GM19452 (cell line): ENCODE results near the gene RGL3.
"Not testable (repeated sequence)": the region's sequence is repeated elsewhere in the genome, so short reads cannot be mapped to it uniquely, and the experiment has no call there.

ENCODE experiments used
- ATAC-seq: cut with Tn5 transposase; IDR thresholded peaks from one replicate; pipeline ENCODE4 v1.9.1; 2021; ENCODE audit not compliant: unreplicated experiment

Gene RGL3

DNA sequence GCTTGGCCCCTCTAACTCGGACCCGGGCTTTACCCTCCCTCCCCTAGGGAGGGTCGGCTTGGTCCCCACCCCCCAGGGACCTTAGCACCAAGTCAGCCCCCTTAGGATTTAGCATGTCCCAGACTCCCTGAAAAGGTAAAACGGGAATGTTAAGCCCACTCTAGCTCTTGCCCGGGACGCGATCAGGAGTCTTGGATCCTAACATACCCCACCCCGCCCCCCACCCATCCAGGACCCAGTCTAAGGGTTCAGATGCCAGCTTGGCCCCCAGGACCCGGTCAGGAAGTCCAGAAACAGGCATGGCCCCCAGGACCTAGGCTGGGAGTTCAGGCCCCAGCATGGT, 35.4 kb downstream of the RGL3 start:
- ATAC-seq = no peak

DNA sequence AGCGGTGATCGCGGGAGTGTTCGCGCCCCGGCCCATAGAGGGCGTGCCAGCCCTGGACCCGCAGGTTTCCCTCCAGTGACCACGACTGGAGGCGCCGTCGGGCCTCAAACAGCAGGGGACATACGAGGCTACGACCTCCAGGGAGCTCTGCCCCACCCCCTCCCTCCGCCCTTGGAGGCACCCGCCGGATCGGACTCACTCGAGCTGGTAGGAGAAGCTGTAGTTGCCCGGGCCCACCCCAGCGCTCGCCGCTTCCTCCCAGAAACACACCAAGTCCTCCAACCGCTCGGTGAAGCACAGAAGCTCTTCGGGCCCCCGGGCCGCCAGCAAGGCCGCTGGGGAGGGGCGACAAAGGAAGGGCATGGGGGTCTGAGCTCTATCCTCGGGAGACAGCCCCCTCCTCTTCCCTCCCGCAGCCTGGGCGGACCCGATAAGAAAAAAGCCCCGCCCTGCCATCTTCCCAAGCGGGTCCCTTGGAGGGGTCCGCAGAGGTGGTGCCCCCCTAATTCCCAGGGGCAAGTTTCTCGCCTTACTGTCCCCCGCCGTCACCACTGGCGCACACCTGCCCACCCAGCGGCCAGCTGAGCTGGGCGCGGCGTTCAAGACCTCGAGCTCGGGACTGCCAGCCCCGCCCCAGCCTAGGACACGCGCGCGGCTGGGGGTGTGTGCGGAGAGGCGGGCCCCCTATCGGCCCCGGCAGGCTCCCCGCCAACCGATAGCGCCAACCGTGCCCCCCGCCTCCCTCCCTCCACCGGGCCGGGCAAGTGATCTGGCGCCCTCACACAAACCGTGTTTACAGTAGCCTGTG, 36.0 kb downstream of the RGL3 start:
- ATAC-seq = no peak

- ATAC-seq = peak; percentile 76
Measured at GRCh38 chr19:11380653-11381537, 38.2 kb downstream of the RGL3 start.

DNA sequence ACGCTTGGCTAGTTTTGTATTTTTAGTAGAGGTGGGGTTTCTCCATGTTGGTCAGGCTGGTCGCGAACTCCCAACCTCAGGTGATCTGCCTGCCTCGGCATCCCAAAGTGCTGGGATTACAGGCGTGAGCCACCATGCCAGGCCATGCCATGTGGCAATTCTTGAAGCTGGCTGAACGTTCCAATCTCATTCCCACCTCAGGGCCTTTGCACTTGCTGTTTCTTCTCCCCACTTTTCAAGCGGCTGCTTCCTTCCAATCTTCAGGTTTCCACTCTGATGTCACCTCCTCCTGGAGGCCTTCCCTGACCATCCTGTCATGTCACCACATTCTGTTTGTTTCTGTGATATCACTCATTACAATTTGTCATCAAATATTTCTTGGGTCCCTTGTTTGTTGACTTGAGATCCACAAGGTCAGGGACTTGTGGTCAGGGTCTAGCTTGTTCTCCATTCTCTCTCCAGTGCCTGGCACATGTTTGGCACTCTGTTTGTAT, 39.2 kb downstream of the RGL3 start:
- no peak for ATAC-seq

GRCh38 chr19:11379269-11379845, 39.8 kb downstream of the RGL3 start:
- ATAC-seq = not testable (repeated sequence)

- ATAC-seq = no peak
Measured at GRCh38 chr19:11378319-11379189, 40.6 kb downstream of the RGL3 start.

DNA sequence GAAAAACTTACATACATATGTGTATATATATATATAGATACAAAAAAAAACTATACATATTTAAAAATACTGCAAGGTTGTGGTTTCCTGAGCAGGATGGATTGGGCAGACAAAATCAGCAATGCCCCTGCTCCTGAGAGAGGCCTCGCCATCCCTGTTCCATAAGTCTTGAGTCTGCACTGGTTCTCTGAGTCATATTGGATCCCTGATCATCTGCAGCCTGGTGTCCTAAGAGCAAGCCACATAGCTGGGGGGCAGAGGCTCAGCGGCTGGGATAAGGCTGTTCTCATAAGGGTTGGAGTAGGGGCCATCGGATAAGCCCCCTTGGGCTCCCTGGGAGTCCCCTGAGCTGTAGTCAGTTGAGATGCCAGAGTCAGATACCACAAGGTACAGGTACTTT, 41.4 kb downstream of the RGL3 start:
- no peak for ATAC-seq

- no peak for ATAC-seq
Measured at GRCh38 chr19:11377237-11377636, 41.9 kb downstream of the RGL3 start.

- no peak for ATAC-seq
Measured at GRCh38 chr19:11375143-11375948, 43.8 kb downstream of the RGL3 start.

- ATAC-seq = peak; percentile 83
Measured at GRCh38 chr19:11374433-11375142, 44.5 kb downstream of the RGL3 start, which contains the start of gene SWSAP1. Gene SWSAP1, plus strand, starts transcription at chr19:11374666. Its CDS starts 15 bp downstream, at chr19:11374681.

DNA sequence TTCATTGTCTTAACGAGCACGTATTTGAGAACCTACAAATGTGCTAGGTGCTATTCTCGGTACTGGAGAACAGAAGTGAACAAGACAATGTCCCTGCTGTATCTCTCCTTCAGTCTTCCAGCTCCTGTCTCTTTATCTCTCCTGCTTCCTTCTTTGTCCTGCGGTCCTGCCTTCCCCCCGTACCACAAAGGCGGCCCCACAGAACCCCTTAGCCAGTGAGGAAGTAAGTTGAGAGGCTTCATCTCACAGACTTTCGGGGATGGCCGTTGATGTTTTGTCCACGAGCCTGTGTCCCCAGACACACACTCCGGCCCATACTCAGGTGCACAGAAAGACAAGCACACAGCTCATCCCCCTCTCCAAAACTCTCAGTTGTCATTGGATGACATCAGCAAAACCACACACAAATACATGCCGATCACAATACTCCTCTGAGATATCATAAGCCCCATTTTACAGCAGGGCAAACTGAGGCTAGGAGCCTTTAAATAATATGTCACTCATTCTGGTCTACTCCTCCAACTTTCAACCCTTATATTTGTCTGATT, 45.2 kb downstream of the RGL3 start:
- no peak for ATAC-seq

DNA sequence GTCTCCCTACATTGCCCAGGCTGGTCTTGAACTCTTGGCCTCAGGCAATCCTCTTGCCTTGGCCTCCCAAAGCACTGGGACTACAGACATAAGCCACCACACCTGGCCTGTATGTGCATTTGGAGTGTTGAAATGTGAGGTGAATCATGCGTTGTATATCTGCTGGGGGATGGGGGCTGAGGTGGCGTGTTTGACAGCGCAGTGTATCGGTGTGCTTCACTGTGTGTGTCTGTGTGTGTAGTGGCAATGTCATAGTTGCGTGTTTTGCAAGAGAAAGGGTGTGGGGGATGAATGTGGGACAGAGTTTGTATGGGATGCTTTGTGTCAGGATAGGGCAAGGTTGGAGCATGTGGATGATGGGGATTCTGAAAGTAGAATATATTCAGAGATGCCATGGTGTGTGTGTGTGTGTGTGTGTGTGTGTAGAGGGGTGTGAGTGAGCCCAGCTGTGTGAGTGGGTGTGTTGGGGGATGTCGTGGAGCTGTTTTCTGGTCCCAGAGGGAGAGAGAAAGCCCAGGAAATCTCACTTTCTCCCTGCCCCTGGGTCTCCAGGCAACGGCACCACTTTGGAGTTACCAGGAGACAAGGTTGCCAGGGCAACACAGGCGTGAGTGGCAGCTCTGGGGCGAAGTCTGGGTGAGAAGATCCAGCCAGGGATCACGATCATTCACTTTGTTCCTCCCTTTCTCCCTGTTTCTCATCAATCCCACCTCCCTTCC, 45.8 kb downstream of the RGL3 start:
- ATAC-seq = no peak

DNA sequence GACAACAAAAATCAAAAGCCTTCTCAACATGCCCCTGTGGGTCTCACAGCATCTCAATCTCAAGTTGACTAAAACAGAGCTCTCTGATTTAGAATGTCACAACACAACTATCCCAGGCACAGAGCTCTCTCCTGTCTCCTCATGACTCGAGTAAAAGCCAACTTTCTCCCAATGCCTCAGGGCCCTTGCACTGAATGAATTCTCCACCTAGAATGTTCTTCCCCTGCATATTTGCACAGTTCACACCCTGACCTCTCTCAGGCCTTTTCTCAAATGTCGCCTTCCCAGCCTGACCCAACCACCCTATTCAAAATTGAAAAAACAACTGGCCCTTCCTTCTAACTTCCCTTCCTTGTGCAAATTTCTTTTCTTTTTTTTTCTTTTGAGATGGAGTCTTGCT, 48.4 kb downstream of the RGL3 start:
- ATAC-seq = no peak

DNA sequence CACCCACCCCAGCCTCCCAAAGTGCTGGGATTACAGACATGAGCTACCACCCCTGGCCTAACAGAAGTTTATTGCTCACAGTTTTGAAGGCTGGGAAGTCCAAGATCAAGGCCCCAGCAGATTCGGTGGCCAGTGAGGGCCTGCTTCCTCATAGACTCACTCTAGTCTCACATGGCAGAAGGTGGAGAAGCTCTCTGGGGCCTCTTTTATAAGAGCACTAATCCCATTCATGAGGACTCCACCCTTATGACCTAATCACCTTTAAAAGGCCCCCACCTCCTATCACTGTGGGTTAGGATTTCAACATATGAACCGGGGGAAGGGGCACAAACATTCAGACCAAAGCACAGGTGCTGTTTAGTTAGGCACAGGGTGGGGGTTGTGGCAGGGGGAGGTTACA, 51.6 kb downstream of the RGL3 start:
- ATAC-seq = no peak

DNA sequence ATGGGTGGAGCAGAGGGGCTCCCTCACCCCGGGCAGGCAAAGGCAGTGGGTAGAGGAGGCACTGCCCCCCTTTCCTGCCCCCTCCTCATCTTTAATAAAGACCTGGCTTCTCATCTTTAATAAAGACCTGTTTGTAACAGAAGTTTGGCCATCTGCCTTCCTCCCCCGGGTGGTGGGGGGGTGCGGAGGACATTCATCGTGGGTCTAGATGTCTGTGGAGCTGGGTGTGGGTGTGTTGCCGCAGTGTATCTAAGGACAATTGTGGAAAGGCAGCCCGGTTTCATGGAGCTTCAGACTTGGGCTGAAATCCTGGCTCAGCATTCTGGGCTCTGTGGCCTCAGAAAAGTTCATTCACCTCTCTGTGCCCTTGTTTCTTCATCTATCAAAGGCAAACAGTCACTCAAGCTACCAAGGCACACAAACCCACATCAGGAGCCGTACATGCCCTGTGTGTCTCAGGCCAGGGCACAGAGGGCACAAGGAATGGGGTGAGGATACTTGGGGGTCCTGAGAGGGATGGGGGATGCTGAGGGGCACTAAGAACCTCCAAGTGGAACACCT, 53.5 kb downstream of the RGL3 start:
- no peak for ATAC-seq

DNA sequence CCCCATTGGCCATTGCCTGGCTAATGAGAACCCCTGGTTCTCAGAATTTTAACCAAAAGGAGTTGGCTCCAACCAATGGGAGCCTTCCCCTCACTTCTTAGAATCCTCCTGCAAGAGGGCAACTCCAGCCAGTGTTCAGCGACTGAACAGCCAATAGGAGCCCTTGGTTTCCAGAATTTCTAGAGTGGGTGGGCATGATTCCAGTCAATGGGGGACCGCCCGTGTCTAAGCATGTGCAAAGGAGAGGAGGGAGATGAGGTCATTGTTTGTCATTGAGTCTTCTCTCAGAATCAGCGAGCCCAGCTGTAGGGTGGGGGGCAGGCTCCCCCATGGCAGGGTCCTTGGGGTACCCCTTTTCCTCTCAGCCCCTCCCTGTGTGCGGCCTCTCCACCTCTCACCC, 54.2 kb downstream of the RGL3 start:
- no peak for ATAC-seq

DNA sequence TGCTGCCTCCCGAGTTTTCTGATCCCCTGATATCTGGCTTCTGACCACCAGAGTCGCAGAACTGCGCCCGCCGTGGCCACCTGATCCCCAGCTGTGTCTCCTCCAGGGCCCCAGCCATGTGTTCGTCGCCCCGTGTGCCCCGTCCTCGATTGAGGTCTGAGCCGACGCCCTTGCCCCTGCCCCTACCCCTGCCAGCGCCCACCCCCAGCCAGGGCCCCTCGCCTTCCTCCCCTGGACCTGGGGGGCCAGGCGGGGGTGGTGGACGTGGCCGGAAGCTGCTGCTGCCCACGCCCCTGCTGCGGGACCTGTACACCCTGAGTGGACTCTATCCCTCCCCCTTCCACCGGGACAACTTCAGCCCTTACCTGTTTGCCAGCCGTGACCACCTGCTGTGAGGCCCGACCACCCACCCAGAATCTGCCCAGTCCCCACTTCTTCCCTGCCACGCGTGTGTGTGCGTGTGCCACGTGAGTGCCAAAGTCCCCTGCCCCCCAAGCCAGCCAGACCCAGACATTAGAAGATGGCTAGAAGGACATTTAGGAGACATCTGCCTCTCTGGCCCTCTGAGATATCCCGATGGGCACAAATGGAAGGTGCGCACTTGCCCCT, 54.7 kb downstream of the RGL3 start:
- no peak for ATAC-seq

DNA sequence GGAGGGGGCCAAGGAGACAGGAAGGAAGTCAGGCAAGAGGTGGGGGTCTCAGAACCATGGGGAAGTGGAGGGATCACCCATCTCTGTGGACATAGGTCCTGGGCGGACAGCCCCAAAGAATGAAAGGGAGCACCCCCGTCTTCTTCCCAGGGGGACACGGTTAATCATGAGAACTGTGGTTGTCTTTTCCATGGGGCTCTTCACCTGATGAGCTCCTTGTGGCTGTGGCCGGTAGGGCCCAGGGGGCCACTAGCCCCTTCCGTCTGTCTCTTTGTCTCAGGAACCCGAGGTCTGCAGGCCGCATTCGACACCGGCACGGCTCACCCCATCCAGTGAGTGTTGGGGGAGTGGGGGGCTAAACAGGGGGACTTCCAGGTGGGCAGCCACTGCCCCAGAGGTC, 55.2 kb downstream of the RGL3 start:
- ATAC-seq = no peak
